Measurements from ENCODE around the gene MAP3K21.

MAP3K21 gene

GRCh38 chr1:233383984-233384383, 56.5 kb downstream of the MAP3K21 start:
- Histone ChIP-seq H3K9ac (ENCODE audit: low read length) (no peak overlapping the region), H3K79me2 (ENCODE audit: low read length) (no peaks in the 10 kb centered on the region), H3K4me2 (ENCODE audit: low read length) (no peak overlapping the region), H3K4me1 (ENCODE audit: low read length) (peaks cover 7% of the 10 kb centered on the region), H3K4me3 (ENCODE audit: low read length) (no peak overlapping the region), H4K20me1 (ENCODE audit: insufficient read depth, low read length) (no peaks in the 10 kb centered on the region), H3K27ac (ENCODE audit: low read length) (no peak overlapping the region), H3K27me3 (ENCODE audit: low read depth, low read length) (no peaks in the 10 kb centered on the region), H3K9me3 (ENCODE audit: insufficient read depth, low read length) (no peaks in the 10 kb centered on the region), H3K36me3 (replicated peaks; ENCODE audit: low read depth, low read length) (peaks cover 20% of the 10 kb centered on the region), H2AFZ (ENCODE audit: low read depth, low read length) (no peak overlapping the region)
- TF ChIP-seq CTCF (IDR thresholded peaks at IDR 0.05; ENCODE audit: low read depth, low read length) (no peak), EZH2phosphoT487 (IDR thresholded peaks at IDR 0.05; ENCODE audit: low read depth) (no peak)

- Histone ChIP-seq H3K9me3 (ENCODE audit: insufficient read depth, low read length) (no peaks in the 10 kb centered on the region), H3K9ac (ENCODE audit: low read length) (no peak overlapping the region)
- TF ChIP-seq EZH2phosphoT487 (IDR thresholded peaks at IDR 0.05; ENCODE audit: low read depth) (no peak), CTCF (IDR thresholded peaks at IDR 0.05; ENCODE audit: low read depth, low read length) (no peak)
Observed at GRCh38 chr1:233386336-233386735, 58.8 kb downstream of the MAP3K21 start.

GRCh38 chr1:233387585-233387984, 60.1 kb downstream of the MAP3K21 start:
- no peaks in the 10 kb centered on the region for H3K79me2 ChIP-seq (ENCODE audit: low read length)
- H3K4me1 ChIP-seq (ENCODE audit: low read length) = no peaks in the 10 kb centered on the region
- H3K27me3 ChIP-seq (ENCODE audit: low read depth, low read length) = peaks cover 15% of the 10 kb centered on the region
- H3K4me3 ChIP-seq (ENCODE audit: low read length) = no peak overlapping the region
- H3K4me2 ChIP-seq (ENCODE audit: low read length) = no peak overlapping the region
- no peak for TF ChIP-seq EZH2phosphoT487 (IDR thresholded peaks at IDR 0.05; ENCODE audit: low read depth)
- TF ChIP-seq CTCF (IDR thresholded peaks at IDR 0.05; ENCODE audit: low read depth, low read length) = no peak
- H4K20me1 ChIP-seq (ENCODE audit: insufficient read depth, low read length) = no peaks in the 10 kb centered on the region
- peaks cover 7% of the 10 kb centered on the region for H3K36me3 ChIP-seq (replicated peaks; ENCODE audit: low read depth, low read length)
- no peaks in the 10 kb centered on the region for H3K9me3 ChIP-seq (ENCODE audit: insufficient read depth, low read length)
- no peak overlapping the region for H3K9ac ChIP-seq (ENCODE audit: low read length)
- no peak overlapping the region for H2AFZ ChIP-seq (ENCODE audit: low read depth, low read length)
- no peak overlapping the region for H3K27ac ChIP-seq (ENCODE audit: low read length)

More at GRCh38 chr1:233386336-233386735, 58.8 kb downstream of the MAP3K21 start:
- no peak overlapping the region for H3K27ac ChIP-seq (ENCODE audit: low read length)
- peaks cover 7% of the 10 kb centered on the region for H3K27me3 ChIP-seq (ENCODE audit: low read depth, low read length)
- no peak overlapping the region for H3K4me3 ChIP-seq (ENCODE audit: low read length)
- H3K4me1 ChIP-seq (ENCODE audit: low read length) = no peaks in the 10 kb centered on the region
- H3K36me3 ChIP-seq (replicated peaks; ENCODE audit: low read depth, low read length) = peaks cover 17% of the 10 kb centered on the region
- H3K79me2 ChIP-seq (ENCODE audit: low read length) = no peaks in the 10 kb centered on the region
- H4K20me1 ChIP-seq (ENCODE audit: insufficient read depth, low read length) = no peaks in the 10 kb centered on the region
- no peak overlapping the region for H2AFZ ChIP-seq (ENCODE audit: low read depth, low read length)
- H3K4me2 ChIP-seq (ENCODE audit: low read length) = no peak overlapping the region

- no peaks in the 10 kb centered on the region for H3K79me2 ChIP-seq (ENCODE audit: low read length)
- no peak overlapping the region for H3K4me2 ChIP-seq (ENCODE audit: low read length)
Observed at GRCh38 chr1:233389169-233389568, 61.6 kb downstream of the MAP3K21 start.

More at GRCh38 chr1:233389169-233389568, 61.6 kb downstream of the MAP3K21 start:
- TF ChIP-seq EZH2phosphoT487 (IDR thresholded peaks at IDR 0.05; ENCODE audit: low read depth) (no peak), CTCF (IDR thresholded peaks at IDR 0.05; ENCODE audit: low read depth, low read length) (no peak)
- H3K36me3 ChIP-seq (replicated peaks; ENCODE audit: low read depth, low read length) = no peaks in the 10 kb centered on the region
- peaks cover 29% of the 10 kb centered on the region for H3K27me3 ChIP-seq (ENCODE audit: low read depth, low read length)
- H3K4me1 ChIP-seq (ENCODE audit: low read length) = no peaks in the 10 kb centered on the region
- no peak overlapping the region for H2AFZ ChIP-seq (ENCODE audit: low read depth, low read length)
- H3K9ac ChIP-seq (ENCODE audit: low read length) = no peak overlapping the region
- no peaks in the 10 kb centered on the region for H3K9me3 ChIP-seq (ENCODE audit: insufficient read depth, low read length)
- H3K4me3 ChIP-seq (ENCODE audit: low read length) = no peak overlapping the region
- no peaks in the 10 kb centered on the region for H4K20me1 ChIP-seq (ENCODE audit: insufficient read depth, low read length)
- H3K27ac ChIP-seq (ENCODE audit: low read length) = no peak overlapping the region
